GM23338 (cell line): ENCODE results near the gene EIF4E. TPM values are rescaled to one million over a fixed set of nuclear protein-coding genes. Genes with fewer than 3 reads are reported as not detected.
"Not testable (repeated sequence)": the region's sequence is repeated elsewhere in the genome, so short reads cannot be mapped to it uniquely, and the experiment has no call there.

ENCODE experiments used
- ATAC-seq: fragments of 200-7000 bp; cut with Tn5 transposase; 3 replicates; pipeline ENCODE4 v1.9.1; 2020
- DNase-seq: peaks from one replicate; pipeline ENCODE4 v3.0.0-alpha.2; 2015; ENCODE audit warnings: low spot score
- H2AFZ ChIP-seq: fragments of 200-600 bp; sonication (generic); 2 replicates; pipeline ENCODE4 v1.8.0; 2016; ENCODE audit warnings: antibody characterized with exemption, mild to moderate bottlenecking, moderate library complexity
- H3F3A ChIP-seq: fragments of 200-600 bp; sonication (generic); replicated peaks from 2 replicates; pipeline ENCODE4 v1.8.0; 2017; ENCODE audit warnings: antibody characterized with exemption, mixed run types, low read depth
- H3K27ac ChIP-seq: fragments of 200-600 bp; sonication (generic); 2 replicates; pipeline ENCODE4 v1.6.1; 2016; ENCODE audit warnings: low read depth
- H3K27me3 ChIP-seq: fragments of 200-600 bp; sonication (generic); 2 replicates; pipeline ENCODE4 v1.8.0; 2016; ENCODE audit warnings: mild to moderate bottlenecking, mixed run types, moderate library complexity; ENCODE audit not compliant: insufficient read depth
- H3K36me3 ChIP-seq: fragments of 200-600 bp; sonication (generic); 2 replicates; pipeline ENCODE4 v1.8.0; 2016; ENCODE audit warnings: mild to moderate bottlenecking; ENCODE audit not compliant: insufficient read depth
- H3K4me1 ChIP-seq: fragments of 200-600 bp; sonication (generic); 2 replicates; pipeline ENCODE4 v1.8.0; 2016; ENCODE audit warnings: mild to moderate bottlenecking, moderate library complexity; ENCODE audit not compliant: insufficient read depth
- H3K4me2 ChIP-seq: fragments of 200-600 bp; sonication (generic); 2 replicates; pipeline ENCODE4 v1.7.1; 2017; ENCODE audit warnings: mixed run types
- H3K4me3 ChIP-seq: fragments of 200-600 bp; sonication (generic); 2 replicates; pipeline ENCODE4 v1.6.1; 2016; ENCODE audit warnings: mixed run types
- H3K79me2 ChIP-seq: fragments of 200-600 bp; sonication (generic); replicated peaks from 2 replicates; pipeline ENCODE4 v1.8.0; 2017; ENCODE audit warnings: mild to moderate bottlenecking; ENCODE audit not compliant: insufficient read depth
- H3K9me2 ChIP-seq: fragments of 200-600 bp; sonication (generic); 2 replicates; pipeline ENCODE4 v1.8.0; 2017; ENCODE audit not compliant: insufficient read depth
- H4K20me1 ChIP-seq: fragments of 200-600 bp; sonication (generic); replicated peaks from 2 replicates; pipeline ENCODE4 v1.8.0; 2017; ENCODE audit warnings: mild to moderate bottlenecking; ENCODE audit not compliant: insufficient read depth
- H3K27ac Mint-ChIP-seq: 2 replicates; pipeline ENCODE4 v1.8.0; 2020; ENCODE audit warnings: inconsistent platforms, mild to moderate bottlenecking, moderate library complexity, mixed read lengths
- H3K27me3 Mint-ChIP-seq: 3 replicates; pipeline ENCODE4 v1.8.0; 2022; ENCODE audit warnings: low read depth, mild to moderate bottlenecking, moderate library complexity, mixed read lengths, inconsistent platforms; ENCODE audit not compliant: insufficient read depth, poor library complexity
- H3K36me3 Mint-ChIP-seq: 3 replicates; pipeline ENCODE4 v1.8.0; 2021; ENCODE audit warnings: low read depth, mild to moderate bottlenecking, inconsistent platforms, moderate library complexity, mixed read lengths
- H3K4me1 Mint-ChIP-seq: 3 replicates; pipeline ENCODE4 v1.8.0; 2020; ENCODE audit warnings: mild to moderate bottlenecking, inconsistent platforms, mixed read lengths
- H3K4me3 Mint-ChIP-seq: 3 replicates; pipeline ENCODE4 v1.8.0; 2021; ENCODE audit warnings: moderate library complexity, mild to moderate bottlenecking, inconsistent platforms, mixed read lengths
- H3K9me3 Mint-ChIP-seq: 3 replicates; pipeline ENCODE4 v1.8.0; 2020; ENCODE audit warnings: moderate library complexity, mild to moderate bottlenecking, inconsistent platforms, mixed read lengths
- CREB1 ChIP-seq: fragments of 250-450 bp; sonication (Bioruptor Pico); IDR thresholded peaks from 2 replicates; pipeline ENCODE4 v1.5.0; 2020; ENCODE audit warnings: low read depth, mild to moderate bottlenecking, moderate library complexity
- EZH2 ChIP-seq: fragments of 200-600 bp; sonication (generic); IDR thresholded peaks from one replicate; pipeline ENCODE4 v1.8.0; 2017; ENCODE audit warnings: antibody characterized with exemption, mild to moderate bottlenecking, low read depth; ENCODE audit not compliant: unreplicated experiment
- EZH2phosphoT487 ChIP-seq: fragments of 200-600 bp; sonication (generic); IDR thresholded peaks from one replicate; pipeline ENCODE4 v1.8.1; 2018; ENCODE audit warnings: antibody characterized with exemption; ENCODE audit not compliant: unreplicated experiment
- ZNF114 ChIP-seq: fragments of 250-450 bp; sonication (Bioruptor Pico); IDR thresholded peaks from 2 replicates; pipeline ENCODE4 v1.5.0; 2020; ENCODE audit warnings: mild to moderate bottlenecking, moderate library complexity
- polyA plus RNA-seq: library from polyadenylated mRNA; unstranded; fragments of >200 nt; fragmentation: Nextera tagmentation; extraction: Ambion mirVana; gene quantifications from 2 replicates; pipeline ENCODE4 v1.2.1, GENCODE V29; 2016
- total RNA-seq: library from RNA; depleted of rRNA; stranded (reverse); fragments of >200 nt; shearing (Covaris generic); gene quantifications from 2 replicates; pipeline ENCODE4 v1.2.3, GENCODE V29; 2014
- TF ChIP-seq, protein P1 (sequence below): IDR thresholded peaks from 2 replicates; pipeline ENCODE4 v1.6.1; 2016; ENCODE audit warnings: antibody characterized with exemption
- TF ChIP-seq, protein P2 (sequence below): fragments of 250-450 bp; sonication (Bioruptor Pico); IDR thresholded peaks from 2 replicates; pipeline ENCODE4 v1.5.0; 2020; ENCODE audit warnings: mild to moderate bottlenecking, moderate library complexity
- TF ChIP-seq, protein P3 (sequence below), 2 experiments: fragments of 200-600 bp in 1 of 2; sonication (generic) in 1 of 2; conservative IDR thresholded peaks; 2 replicates each; pipeline versions ENCODE4 v1.5.1 to v1.6.1; 2016 to 2017; ENCODE audit warnings: antibody characterized with exemption in 2 of 2, low read depth in 2 of 2, mild to moderate bottlenecking in 2 of 2, moderate library complexity in 1 of 2
- TF ChIP-seq, protein P4 (sequence below): IDR thresholded peaks from one replicate; pipeline ENCODE4 v1.6.1; 2018; ENCODE audit warnings: antibody characterized with exemption; ENCODE audit not compliant: unreplicated experiment

EIF4E gene
- total and polyA plus RNA-seq, 2 experiments from 2014 or later: 113 to 351 TPM

DNA sequence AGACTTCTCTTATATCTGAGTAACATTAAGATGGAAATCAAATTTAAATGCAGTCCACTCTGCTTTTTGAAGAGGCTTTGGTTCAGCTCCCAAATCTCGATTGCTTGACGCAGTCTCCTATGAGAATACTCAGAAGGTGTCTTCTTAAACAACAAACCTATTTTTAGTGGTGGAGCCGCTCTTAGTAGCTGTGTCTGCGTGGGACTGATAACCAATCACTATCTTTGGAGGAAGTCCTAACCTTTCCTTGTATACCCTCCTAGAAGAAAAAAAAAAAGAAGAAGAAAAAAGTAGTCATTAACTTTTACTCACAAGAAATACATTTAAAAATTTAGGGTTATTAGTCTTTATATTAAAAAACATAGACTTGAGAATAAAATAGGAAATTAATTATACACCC lies 48.0 kb downstream of the EIF4E start:
- not testable (repeated sequence) for H3K9me2 ChIP-seq, ATAC-seq, H2AFZ ChIP-seq, H3K27me3 Mint-ChIP-seq, H4K20me1 ChIP-seq, H3K27ac ChIP-seq, H3F3A ChIP-seq, H3K27me3 ChIP-seq, H3K9me3 Mint-ChIP-seq, H3K27ac Mint-ChIP-seq, H3K4me3 Mint-ChIP-seq, H3K4me1 ChIP-seq, DNase-seq, H3K4me2 ChIP-seq, H3K4me3 ChIP-seq, H3K4me1 Mint-ChIP-seq
- H3K36me3 Mint-ChIP-seq: peaks cover 44% of the 10 kb centered on the region
- Histone ChIP-seq H3K79me2 (peaks cover 12% of the 10 kb centered on the region), H3K36me3 (peaks cover 14% of the 10 kb centered on the region; the same call in 1 of the 2 replicates)

DNA sequence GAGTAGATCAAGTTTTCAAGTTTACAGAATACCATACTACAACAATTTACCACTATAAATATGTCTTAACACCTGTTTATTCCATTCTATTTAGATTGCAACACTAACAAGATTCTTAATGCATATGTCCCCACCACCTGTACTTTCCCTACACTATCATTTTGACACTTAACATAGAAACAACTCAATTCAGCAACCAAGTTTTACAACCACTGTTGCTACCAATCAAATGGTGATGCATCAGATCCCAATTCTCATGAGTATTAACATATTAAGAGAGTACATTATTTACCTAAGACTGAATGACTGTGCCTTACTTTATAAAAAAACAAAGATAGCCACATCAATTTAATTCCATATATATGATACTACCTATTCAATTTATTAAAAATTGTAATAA lies 49.4 kb downstream of the EIF4E start:
- H3K36me3 ChIP-seq: peaks cover under 1% of the 10 kb centered on the region; the same call in 1 of the 2 replicates
- no peaks in the 10 kb centered on the region for H3F3A ChIP-seq
- no peaks in the 10 kb centered on the region for H3K9me2 ChIP-seq
- H3K4me3 ChIP-seq: no peak overlapping the region
- no peaks in the 10 kb centered on the region for H3K27me3 ChIP-seq
- peaks cover 30% of the 10 kb centered on the region for H3K36me3 Mint-ChIP-seq
- H3K27me3 Mint-ChIP-seq: peaks cover 6% of the 10 kb centered on the region
- H3K27ac ChIP-seq: no peak overlapping the region
- TF ChIP-seq CREB1 (CRISPR knock-in tag): no peak
- TF ChIP-seq, protein P1, sequence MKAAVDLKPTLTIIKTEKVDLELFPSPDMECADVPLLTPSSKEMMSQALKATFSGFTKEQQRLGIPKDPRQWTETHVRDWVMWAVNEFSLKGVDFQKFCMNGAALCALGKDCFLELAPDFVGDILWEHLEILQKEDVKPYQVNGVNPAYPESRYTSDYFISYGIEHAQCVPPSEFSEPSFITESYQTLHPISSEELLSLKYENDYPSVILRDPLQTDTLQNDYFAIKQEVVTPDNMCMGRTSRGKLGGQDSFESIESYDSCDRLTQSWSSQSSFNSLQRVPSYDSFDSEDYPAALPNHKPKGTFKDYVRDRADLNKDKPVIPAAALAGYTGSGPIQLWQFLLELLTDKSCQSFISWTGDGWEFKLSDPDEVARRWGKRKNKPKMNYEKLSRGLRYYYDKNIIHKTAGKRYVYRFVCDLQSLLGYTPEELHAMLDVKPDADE: no peak
- no peak for TF ChIP-seq ZNF114 (CRISPR knock-in tag)
- TF ChIP-seq EZH2: no peak
- TF ChIP-seq, protein P2, sequence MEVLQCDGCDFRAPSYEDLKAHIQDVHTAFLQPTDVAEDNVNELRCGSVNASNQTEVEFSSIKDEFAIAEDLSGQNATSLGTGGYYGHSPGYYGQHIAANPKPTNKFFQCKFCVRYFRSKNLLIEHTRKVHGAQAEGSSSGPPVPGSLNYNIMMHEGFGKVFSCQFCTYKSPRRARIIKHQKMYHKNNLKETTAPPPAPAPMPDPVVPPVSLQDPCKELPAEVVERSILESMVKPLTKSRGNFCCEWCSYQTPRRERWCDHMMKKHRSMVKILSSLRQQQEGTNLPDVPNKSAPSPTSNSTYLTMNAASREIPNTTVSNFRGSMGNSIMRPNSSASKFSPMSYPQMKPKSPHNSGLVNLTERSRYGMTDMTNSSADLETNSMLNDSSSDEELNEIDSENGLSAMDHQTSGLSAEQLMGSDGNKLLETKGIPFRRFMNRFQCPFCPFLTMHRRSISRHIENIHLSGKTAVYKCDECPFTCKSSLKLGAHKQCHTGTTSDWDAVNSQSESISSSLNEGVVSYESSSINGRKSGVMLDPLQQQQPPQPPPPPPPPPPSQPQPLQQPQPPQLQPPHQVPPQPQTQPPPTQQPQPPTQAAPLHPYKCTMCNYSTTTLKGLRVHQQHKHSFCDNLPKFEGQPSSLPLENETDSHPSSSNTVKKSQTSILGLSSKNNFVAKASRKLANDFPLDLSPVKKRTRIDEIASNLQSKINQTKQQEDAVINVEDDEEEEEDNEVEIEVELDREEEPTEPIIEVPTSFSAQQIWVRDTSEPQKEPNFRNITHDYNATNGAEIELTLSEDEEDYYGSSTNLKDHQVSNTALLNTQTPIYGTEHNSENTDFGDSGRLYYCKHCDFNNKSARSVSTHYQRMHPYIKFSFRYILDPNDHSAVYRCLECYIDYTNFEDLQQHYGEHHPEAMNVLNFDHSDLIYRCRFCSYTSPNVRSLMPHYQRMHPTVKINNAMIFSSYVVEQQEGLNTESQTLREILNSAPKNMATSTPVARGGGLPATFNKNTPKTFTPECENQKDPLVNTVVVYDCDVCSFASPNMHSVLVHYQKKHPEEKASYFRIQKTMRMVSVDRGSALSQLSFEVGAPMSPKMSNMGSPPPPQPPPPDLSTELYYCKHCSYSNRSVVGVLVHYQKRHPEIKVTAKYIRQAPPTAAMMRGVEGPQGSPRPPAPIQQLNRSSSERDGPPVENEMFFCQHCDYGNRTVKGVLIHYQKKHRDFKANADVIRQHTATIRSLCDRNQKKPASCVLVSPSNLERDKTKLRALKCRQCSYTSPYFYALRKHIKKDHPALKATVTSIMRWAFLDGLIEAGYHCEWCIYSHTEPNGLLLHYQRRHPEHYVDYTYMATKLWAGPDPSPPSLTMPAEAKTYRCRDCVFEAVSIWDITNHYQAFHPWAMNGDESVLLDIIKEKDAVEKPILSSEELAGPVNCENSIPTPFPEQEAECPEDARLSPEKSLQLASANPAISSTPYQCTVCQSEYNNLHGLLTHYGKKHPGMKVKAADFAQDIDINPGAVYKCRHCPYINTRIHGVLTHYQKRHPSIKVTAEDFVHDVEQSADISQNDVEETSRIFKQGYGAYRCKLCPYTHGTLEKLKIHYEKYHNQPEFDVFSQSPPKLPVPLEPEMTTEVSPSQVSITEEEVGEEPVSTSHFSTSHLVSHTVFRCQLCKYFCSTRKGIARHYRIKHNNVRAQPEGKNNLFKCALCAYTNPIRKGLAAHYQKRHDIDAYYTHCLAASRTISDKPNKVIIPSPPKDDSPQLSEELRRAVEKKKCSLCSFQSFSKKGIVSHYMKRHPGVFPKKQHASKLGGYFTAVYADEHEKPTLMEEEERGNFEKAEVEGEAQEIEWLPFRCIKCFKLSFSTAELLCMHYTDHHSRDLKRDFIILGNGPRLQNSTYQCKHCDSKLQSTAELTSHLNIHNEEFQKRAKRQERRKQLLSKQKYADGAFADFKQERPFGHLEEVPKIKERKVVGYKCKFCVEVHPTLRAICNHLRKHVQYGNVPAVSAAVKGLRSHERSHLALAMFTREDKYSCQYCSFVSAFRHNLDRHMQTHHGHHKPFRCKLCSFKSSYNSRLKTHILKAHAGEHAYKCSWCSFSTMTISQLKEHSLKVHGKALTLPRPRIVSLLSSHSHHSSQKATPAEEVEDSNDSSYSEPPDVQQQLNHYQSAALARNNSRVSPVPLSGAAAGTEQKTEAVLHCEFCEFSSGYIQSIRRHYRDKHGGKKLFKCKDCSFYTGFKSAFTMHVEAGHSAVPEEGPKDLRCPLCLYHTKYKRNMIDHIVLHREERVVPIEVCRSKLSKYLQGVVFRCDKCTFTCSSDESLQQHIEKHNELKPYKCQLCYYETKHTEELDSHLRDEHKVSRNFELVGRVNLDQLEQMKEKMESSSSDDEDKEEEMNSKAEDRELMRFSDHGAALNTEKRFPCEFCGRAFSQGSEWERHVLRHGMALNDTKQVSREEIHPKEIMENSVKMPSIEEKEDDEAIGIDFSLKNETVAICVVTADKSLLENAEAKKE (CRISPR knock-in tag): no peak
- TF ChIP-seq EZH2phosphoT487: no peak
- TF ChIP-seq, protein P3, sequence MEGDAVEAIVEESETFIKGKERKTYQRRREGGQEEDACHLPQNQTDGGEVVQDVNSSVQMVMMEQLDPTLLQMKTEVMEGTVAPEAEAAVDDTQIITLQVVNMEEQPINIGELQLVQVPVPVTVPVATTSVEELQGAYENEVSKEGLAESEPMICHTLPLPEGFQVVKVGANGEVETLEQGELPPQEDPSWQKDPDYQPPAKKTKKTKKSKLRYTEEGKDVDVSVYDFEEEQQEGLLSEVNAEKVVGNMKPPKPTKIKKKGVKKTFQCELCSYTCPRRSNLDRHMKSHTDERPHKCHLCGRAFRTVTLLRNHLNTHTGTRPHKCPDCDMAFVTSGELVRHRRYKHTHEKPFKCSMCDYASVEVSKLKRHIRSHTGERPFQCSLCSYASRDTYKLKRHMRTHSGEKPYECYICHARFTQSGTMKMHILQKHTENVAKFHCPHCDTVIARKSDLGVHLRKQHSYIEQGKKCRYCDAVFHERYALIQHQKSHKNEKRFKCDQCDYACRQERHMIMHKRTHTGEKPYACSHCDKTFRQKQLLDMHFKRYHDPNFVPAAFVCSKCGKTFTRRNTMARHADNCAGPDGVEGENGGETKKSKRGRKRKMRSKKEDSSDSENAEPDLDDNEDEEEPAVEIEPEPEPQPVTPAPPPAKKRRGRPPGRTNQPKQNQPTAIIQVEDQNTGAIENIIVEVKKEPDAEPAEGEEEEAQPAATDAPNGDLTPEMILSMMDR (conservative IDR thresholded peaks at IDR 0.05; ENCODE audit: low read depth in 2 of 2): no peak
- TF ChIP-seq, protein P4, sequence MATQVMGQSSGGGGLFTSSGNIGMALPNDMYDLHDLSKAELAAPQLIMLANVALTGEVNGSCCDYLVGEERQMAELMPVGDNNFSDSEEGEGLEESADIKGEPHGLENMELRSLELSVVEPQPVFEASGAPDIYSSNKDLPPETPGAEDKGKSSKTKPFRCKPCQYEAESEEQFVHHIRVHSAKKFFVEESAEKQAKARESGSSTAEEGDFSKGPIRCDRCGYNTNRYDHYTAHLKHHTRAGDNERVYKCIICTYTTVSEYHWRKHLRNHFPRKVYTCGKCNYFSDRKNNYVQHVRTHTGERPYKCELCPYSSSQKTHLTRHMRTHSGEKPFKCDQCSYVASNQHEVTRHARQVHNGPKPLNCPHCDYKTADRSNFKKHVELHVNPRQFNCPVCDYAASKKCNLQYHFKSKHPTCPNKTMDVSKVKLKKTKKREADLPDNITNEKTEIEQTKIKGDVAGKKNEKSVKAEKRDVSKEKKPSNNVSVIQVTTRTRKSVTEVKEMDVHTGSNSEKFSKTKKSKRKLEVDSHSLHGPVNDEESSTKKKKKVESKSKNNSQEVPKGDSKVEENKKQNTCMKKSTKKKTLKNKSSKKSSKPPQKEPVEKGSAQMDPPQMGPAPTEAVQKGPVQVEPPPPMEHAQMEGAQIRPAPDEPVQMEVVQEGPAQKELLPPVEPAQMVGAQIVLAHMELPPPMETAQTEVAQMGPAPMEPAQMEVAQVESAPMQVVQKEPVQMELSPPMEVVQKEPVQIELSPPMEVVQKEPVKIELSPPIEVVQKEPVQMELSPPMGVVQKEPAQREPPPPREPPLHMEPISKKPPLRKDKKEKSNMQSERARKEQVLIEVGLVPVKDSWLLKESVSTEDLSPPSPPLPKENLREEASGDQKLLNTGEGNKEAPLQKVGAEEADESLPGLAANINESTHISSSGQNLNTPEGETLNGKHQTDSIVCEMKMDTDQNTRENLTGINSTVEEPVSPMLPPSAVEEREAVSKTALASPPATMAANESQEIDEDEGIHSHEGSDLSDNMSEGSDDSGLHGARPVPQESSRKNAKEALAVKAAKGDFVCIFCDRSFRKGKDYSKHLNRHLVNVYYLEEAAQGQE: no peak
- no peak overlapping the region for H3K27ac Mint-ChIP-seq
- no peak overlapping the region for H3K4me2 ChIP-seq
- H4K20me1 ChIP-seq: peaks cover 4% of the 10 kb centered on the region; the same call in 1 of the 2 replicates
- no peaks in the 10 kb centered on the region for H3K9me3 Mint-ChIP-seq
- no peak overlapping the region for H3K4me3 Mint-ChIP-seq
- no peaks in the 10 kb centered on the region for H3K4me1 ChIP-seq
- H2AFZ ChIP-seq: no peak overlapping the region
- no peaks in the 10 kb centered on the region for H3K79me2 ChIP-seq
- H3K4me1 Mint-ChIP-seq: no peaks in the 10 kb centered on the region
- ATAC-seq (no peak), DNase-seq (no peak)
